ENCODE data around the gene TEX12.

The TEX12 gene

DNA sequence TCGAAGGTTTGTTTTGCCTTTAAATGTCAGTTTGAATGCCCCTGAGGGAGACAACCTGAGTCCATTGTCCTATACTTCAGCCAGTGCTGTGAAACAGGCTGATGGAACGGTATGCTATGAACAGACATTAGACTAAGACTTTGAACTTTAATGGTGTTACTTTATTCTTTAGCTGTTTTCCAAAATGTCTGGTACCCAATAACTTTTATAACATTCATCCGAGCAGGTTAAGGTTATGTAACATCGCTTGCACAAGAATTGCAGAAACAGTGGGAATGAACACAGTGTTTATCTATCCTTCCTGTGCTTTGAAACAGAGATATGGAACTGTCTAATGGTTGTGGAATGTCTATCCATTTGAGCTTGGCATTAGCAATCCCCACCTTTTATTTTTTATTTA is 46.6 kb downstream of the TEX12 start:
- no peaks in the 10 kb centered on the region for H3K4me1 ChIP-seq (ENCODE audit: control insufficient read depth, insufficient read depth, low read length)
- H3K36me3 ChIP-seq (ENCODE audit: control insufficient read depth, insufficient read depth, low read length): no peaks in the 10 kb centered on the region
- no peak overlapping the region for H3K27ac ChIP-seq (ENCODE audit: low read depth, low read length)
- no peaks in the 10 kb centered on the region for H3K27me3 ChIP-seq (ENCODE audit: control insufficient read depth, insufficient read depth, low read length)
- no peaks in the 10 kb centered on the region for H3K9me3 ChIP-seq (ENCODE audit: control insufficient read depth, insufficient read depth, low read length)
- H3K4me3 ChIP-seq (ENCODE audit: low read depth, low read length): no peak overlapping the region
- H3K9ac ChIP-seq (ENCODE audit: low read depth, low read length): no peak overlapping the region

DNA sequence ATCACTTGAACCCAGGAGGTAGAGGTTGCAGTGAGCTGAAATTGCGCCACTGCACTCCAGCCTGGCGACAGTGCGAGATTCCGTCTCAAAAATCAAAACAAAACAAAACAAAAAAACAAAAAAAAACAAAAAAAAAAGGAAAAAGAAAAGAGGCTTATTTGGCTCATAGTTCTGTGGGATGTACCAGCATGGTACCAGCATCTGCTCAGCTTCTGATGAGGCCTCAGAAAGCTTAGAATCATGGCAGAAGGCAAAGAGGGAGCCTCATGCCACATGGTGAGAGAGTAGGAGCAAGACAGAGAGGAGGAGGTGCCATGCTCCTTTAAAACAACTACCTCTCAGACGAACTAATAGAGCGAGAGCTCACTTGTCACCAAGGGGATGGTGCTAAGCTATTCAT is 48.4 kb downstream of the TEX12 start:
- H3K27me3 ChIP-seq (ENCODE audit: control insufficient read depth, insufficient read depth, low read length): no peaks in the 10 kb centered on the region
- H3K9ac ChIP-seq (ENCODE audit: low read depth, low read length): no peak overlapping the region
- H3K36me3 ChIP-seq (ENCODE audit: control insufficient read depth, insufficient read depth, low read length): no peaks in the 10 kb centered on the region
- H3K4me1 ChIP-seq (ENCODE audit: control insufficient read depth, insufficient read depth, low read length): no peaks in the 10 kb centered on the region
- no peak overlapping the region for H3K4me3 ChIP-seq (ENCODE audit: low read depth, low read length)
- H3K9me3 ChIP-seq (ENCODE audit: control insufficient read depth, insufficient read depth, low read length): no peaks in the 10 kb centered on the region
- no peak overlapping the region for H3K27ac ChIP-seq (ENCODE audit: low read depth, low read length)

DNA sequence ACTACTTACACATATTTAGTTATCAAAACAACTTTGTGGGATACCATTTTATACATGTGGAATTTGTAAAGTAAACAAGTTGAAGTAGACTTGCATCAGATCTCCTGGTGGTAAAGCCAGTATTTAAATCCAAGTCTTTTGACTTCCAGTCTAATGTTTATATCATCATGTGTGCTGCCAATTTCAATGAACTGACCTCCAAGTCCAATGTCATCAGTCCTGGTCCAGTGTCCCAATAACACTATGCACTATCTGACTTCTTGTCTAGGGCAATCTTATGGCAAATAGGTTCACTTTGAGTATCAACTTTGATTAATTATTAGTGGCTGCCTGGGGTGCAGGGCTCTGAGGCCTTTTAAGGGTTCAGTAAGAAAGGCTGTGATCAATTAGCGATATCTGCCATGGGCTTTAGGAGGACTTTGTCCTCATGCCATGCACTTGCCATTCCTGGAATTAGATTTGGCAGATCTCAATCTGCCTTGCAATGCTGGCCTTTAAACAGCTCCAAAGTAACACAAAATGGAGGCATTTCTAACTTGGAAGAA is 49.5 kb downstream of the TEX12 start:
- Histone ChIP-seq H3K36me3 (ENCODE audit: control insufficient read depth, insufficient read depth, low read length) (no peaks in the 10 kb centered on the region), H3K27me3 (ENCODE audit: control insufficient read depth, insufficient read depth, low read length) (no peaks in the 10 kb centered on the region), H3K9ac (ENCODE audit: low read depth, low read length) (no peak overlapping the region), H3K27ac (ENCODE audit: low read depth, low read length) (no peak overlapping the region), H3K9me3 (ENCODE audit: control insufficient read depth, insufficient read depth, low read length) (no peaks in the 10 kb centered on the region), H3K4me1 (ENCODE audit: control insufficient read depth, insufficient read depth, low read length) (no peaks in the 10 kb centered on the region), H3K4me3 (ENCODE audit: low read depth, low read length) (no peak overlapping the region)

DNA sequence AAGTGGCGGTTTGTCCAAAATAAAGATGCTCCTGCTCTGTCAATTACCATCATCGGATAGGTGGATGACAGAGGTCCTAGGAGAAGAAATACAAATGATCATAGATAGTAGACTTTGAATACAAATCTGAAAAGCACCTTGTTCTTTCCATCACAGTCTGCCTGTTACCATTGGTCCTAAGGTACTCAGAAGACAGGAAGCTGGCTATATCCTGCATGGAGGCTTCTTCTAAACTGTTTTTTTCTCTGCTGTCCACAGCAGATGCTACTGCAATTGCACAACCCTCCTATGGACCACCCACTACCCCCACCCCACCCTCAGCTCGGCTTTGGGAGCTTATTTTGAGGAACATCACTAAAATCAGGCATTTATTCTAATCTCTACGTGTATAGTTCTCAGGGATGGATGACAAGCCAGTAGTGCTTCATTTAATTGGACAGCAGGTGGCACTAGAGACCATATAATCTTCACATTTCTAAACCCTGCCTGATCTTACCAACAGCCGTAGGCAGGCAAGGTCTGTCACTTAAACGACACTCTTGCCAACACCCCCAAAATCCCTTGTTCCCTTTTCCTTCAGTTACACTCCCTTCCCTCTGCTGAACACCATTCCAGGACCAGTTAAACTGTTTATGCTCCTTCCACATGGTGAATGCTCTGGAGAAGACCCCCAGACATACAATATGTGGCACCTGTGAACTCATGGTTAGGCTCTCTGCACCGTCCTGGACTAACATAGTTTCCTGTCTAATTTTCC is 52.5 kb downstream of the TEX12 start:
- Histone ChIP-seq H3K27ac (ENCODE audit: low read depth, low read length) (no peak overlapping the region), H3K27me3 (ENCODE audit: control insufficient read depth, insufficient read depth, low read length) (peaks cover 5% of the 10 kb centered on the region), H3K9ac (ENCODE audit: low read depth, low read length) (no peak overlapping the region), H3K9me3 (ENCODE audit: control insufficient read depth, insufficient read depth, low read length) (no peaks in the 10 kb centered on the region), H3K4me3 (ENCODE audit: low read depth, low read length) (no peak overlapping the region), H3K36me3 (ENCODE audit: control insufficient read depth, insufficient read depth, low read length) (no peaks in the 10 kb centered on the region), H3K4me1 (ENCODE audit: control insufficient read depth, insufficient read depth, low read length) (no peaks in the 10 kb centered on the region)

DNA sequence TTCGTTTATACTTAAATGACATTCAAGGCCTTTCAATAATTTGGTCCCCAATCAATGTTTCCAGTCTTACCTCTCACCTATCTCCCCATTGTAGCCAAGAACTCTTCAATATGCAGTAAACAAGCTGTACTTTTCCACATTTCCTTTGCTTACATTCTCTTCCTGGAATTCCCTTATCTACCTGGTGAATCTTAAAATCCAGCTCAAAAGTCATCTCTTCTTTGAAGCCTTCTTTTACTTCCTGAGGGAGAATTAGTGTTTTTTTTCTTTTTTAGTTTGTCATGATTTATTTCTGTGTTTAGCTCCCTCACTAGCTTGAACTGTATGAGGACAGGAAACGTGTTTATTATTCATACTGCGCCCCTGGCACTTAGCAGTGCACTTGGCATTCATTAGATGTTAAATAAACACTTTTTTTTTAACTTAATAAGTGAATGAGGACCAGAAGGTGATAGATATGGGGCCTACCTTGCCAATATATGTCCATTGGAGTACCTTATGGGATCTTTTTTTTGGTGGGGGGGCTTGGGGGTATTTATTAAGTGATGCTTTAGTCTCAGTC is 54.2 kb downstream of the TEX12 start:
- no peak overlapping the region for H3K27ac ChIP-seq (ENCODE audit: low read depth, low read length)
- H3K36me3 ChIP-seq (ENCODE audit: control insufficient read depth, insufficient read depth, low read length): no peaks in the 10 kb centered on the region
- no peak overlapping the region for H3K9ac ChIP-seq (ENCODE audit: low read depth, low read length)
- H3K4me3 ChIP-seq (ENCODE audit: low read depth, low read length): no peak overlapping the region
- peaks cover 5% of the 10 kb centered on the region for H3K27me3 ChIP-seq (ENCODE audit: control insufficient read depth, insufficient read depth, low read length)
- no peaks in the 10 kb centered on the region for H3K9me3 ChIP-seq (ENCODE audit: control insufficient read depth, insufficient read depth, low read length)
- H3K4me1 ChIP-seq (ENCODE audit: control insufficient read depth, insufficient read depth, low read length): no peaks in the 10 kb centered on the region

Measured in HUES48 (cell line).